Measurements from ENCODE around the gene LRIG1. TPM values are rescaled to one million over a fixed set of nuclear protein-coding genes. Genes with fewer than 3 reads are reported as not detected.

Gene LRIG1
- 4.0 to 4.5 TPM (median 4.3 TPM) in 5 replicates for total RNA-seq (2022; extraction: Qiagen RNA extraction)

GRCh38 chr3:66500576-66501482 lies at the start of gene LRIG1:
Gene LRIG1 (minus strand): TSS chr3:66501022. CDS start chr3:66500407, 615 bp downstream.

Measured in A549 treated with Mapracorat at 1 μM for 4 hours (cell line).